ENCODE results near the gene RASSF1. TPM values are rescaled to one million over a fixed set of nuclear protein-coding genes. Genes with fewer than 3 reads are reported as not detected.

RASSF1 gene
- total RNA-seq, 1 experiment from 2014 or later = 15.8 TPM

DNA sequence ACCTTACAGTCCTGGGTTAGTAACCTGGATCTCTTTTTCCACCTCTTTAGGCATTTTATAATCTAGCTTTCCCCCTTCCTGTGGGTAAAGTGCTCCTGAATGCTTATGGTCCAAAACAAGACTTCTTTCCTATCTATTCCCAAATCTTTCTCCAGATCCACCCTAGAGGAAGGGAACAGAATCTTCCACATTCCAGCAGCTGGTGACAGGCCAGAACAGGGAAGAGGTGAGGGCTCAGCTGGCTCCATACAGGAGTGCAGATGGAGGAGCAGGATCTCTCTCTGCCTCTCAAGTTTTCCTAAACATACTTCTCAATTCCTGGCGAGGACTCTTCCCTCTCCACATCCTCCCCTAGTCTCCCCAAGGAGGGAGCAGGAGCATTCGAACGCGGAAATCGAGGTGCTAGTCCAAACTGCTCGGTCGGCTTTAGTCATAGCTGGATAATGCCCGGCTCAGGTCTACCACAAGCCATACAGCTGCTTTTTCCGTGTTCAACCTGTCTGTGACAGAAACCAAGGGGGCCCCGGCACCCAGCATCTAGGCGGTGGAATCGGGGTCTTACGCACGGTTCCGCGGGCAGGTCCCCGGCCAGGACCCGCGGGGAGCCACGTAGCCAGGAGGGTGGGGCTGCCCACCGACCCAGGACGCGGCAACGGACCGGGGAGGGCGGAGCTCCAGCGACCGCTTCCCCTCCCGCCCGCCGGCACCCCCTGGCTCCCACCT, 4.0 kb downstream of the RASSF1 start:
- Histone ChIP-seq H3K9ac (ENCODE audit: extremely low read depth, insufficient read length, low read length) (peak overlapping the region; percentile 54), H2AK5ac (ENCODE audit: insufficient read length, low read length) (no peak overlapping the region), H2AFZ (ENCODE audit: low read length) (no peak overlapping the region), H4K91ac (ENCODE audit: insufficient read length, low read depth, low read length) (no peak overlapping the region), H3K4ac (ENCODE audit: low read depth, low read length) (no peak overlapping the region), H2BK120ac (ENCODE audit: low read depth, low read length, poor library complexity, severe bottlenecking) (no peak overlapping the region), H4K8ac (replicated peaks; ENCODE audit: insufficient read length, low read depth, low read length) (no peak overlapping the region), H3K9me3 (ENCODE audit: control insufficient read depth, low read depth, low read length) (no peaks in the 10 kb centered on the region), H3T11ph (ENCODE audit: low read length) (no peak overlapping the region), H2BK5ac (ENCODE audit: insufficient read length, low read length) (no peak overlapping the region), H3K79me1 (ENCODE audit: insufficient read depth, low read depth, low read length, poor library complexity, severe bottlenecking) (no peaks in the 10 kb centered on the region), H2BK15ac (ENCODE audit: low read depth, low read length) (no peak overlapping the region), H3K23me2 (ENCODE audit: insufficient read length, low read depth, low read length, poor library complexity, severe bottlenecking) (peaks cover 24% of the 10 kb centered on the region), H4K20me1 (ENCODE audit: control insufficient read depth, insufficient read depth, insufficient read length) (no peaks in the 10 kb centered on the region), H3K4me1 (ENCODE audit: insufficient read depth, low read length) (no peaks in the 10 kb centered on the region; the same call in 1 of the 2 replicates), H3K23ac (ENCODE audit: insufficient read length, low read depth, low read length) (no peak overlapping the region), H3K18ac (ENCODE audit: insufficient read length, low read depth, low read length) (peak overlapping the region; percentile 28), H4K5ac (ENCODE audit: insufficient read length, low read depth, low read length) (no peak overlapping the region), H3K4me2 (ENCODE audit: insufficient read depth, insufficient read length, low read length) (peak overlapping the region; percentile 69), H3K79me2 (ENCODE audit: insufficient read depth, low read length) (peaks cover 5% of the 10 kb centered on the region; the same call in 1 of the 2 replicates), H3K27ac (ENCODE audit: insufficient read length, low read depth, low read length) (no peak overlapping the region), H3K14ac (ENCODE audit: insufficient read depth, low read length) (peak overlapping the region; percentile 88), H3K27me3 (ENCODE audit: insufficient read depth, low read length) (peaks cover 13% of the 10 kb centered on the region; the same call in 1 of the 2 replicates), H3K56ac (ENCODE audit: insufficient read length, low read depth, low read length) (no peak overlapping the region), H2BK12ac (ENCODE audit: insufficient read length, low read depth, low read length) (no peak overlapping the region), H2BK20ac (ENCODE audit: low read depth, low read length, poor library complexity, severe bottlenecking) (no peak overlapping the region)
- no peaks in the 10 kb centered on the region; a peak in 1 of 5 replicates for H3K9me3 Mint-ChIP-seq
- H3K36me3 Mint-ChIP-seq (ENCODE audit: insufficient read depth in 1 of 3, low read depth in 3 of 3) = peaks cover 0 to 23% (median 22%) of the 10 kb centered on the region in 3 experiments
- H3K27me3 Mint-ChIP-seq (ENCODE audit: low read depth) = peaks cover 36% of the 10 kb centered on the region
- peaks cover 29 to 44% of the 10 kb centered on the region in 2 experiments for H3K4me1 Mint-ChIP-seq
- no peak for DNase-seq
- peak overlapping the region; percentile 87 to 92 for H3K4me3 Mint-ChIP-seq
- TF ChIP-seq, protein P1, sequence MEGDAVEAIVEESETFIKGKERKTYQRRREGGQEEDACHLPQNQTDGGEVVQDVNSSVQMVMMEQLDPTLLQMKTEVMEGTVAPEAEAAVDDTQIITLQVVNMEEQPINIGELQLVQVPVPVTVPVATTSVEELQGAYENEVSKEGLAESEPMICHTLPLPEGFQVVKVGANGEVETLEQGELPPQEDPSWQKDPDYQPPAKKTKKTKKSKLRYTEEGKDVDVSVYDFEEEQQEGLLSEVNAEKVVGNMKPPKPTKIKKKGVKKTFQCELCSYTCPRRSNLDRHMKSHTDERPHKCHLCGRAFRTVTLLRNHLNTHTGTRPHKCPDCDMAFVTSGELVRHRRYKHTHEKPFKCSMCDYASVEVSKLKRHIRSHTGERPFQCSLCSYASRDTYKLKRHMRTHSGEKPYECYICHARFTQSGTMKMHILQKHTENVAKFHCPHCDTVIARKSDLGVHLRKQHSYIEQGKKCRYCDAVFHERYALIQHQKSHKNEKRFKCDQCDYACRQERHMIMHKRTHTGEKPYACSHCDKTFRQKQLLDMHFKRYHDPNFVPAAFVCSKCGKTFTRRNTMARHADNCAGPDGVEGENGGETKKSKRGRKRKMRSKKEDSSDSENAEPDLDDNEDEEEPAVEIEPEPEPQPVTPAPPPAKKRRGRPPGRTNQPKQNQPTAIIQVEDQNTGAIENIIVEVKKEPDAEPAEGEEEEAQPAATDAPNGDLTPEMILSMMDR (conservative IDR thresholded peaks at IDR 0.05) = no peak
- H3K27ac Mint-ChIP-seq = peak overlapping the region; percentile 22 to 99 (median 97); a peak in 5 of 7 replicates
- no CpG with 5 or more reads among the region's 31 CpGs for WGBS (ENCODE audit: extremely low coverage, insufficient read length, low lambda C conversion rate)
